ENCODE measurements around the gene AOPEP. TPM values are rescaled to one million over a fixed set of nuclear protein-coding genes. Genes with fewer than 3 reads are reported as not detected.

AOPEP gene
- total and polyA plus RNA-seq, 2 of the 13 experiments (the other 11 are each of a cell fraction or from before 2014, with no cell fraction given) = 22.2 to 41.6 TPM

GRCh38 chr9:94993160-94993820 lies 266.8 kb downstream of the AOPEP start (continued):
- TF ChIP-seq UBTF (CRISPR knock-in tag; IDR thresholded peaks at IDR 0.05) (no peak), IKZF4 (CRISPR knock-in tag; IDR thresholded peaks at IDR 0.05; ENCODE audit: borderline replicate concordance, low read depth, not compliant biosample characterization) (no peak), THYN1 (CRISPR knock-in tag; IDR thresholded peaks at IDR 0.05; ENCODE audit: borderline replicate concordance, low read depth) (no peak), ZFX (CRISPR knock-in tag; IDR thresholded peaks at IDR 0.05; ENCODE audit: low read depth) (no peak), ZNF33B (CRISPR knock-in tag; IDR thresholded peaks at IDR 0.05) (no peak), ZNF432 (CRISPR knock-in tag; IDR thresholded peaks at IDR 0.05; ENCODE audit: borderline replicate concordance) (no peak), KLF12 (CRISPR knock-in tag; IDR thresholded peaks at IDR 0.05; ENCODE audit: borderline replicate concordance) (no peak), ARHGAP35 (CRISPR knock-in tag; IDR thresholded peaks at IDR 0.05; ENCODE audit: borderline replicate concordance) (no peak), ZNF770 (CRISPR knock-in tag; IDR thresholded peaks at IDR 0.05) (no peak), GABPB1 (CRISPR knock-in tag; IDR thresholded peaks at IDR 0.05) (no peak), GTF3A (CRISPR knock-in tag; conservative IDR thresholded peaks at IDR 0.05) (no peak), ZNF260 (CRISPR knock-in tag; IDR thresholded peaks at IDR 0.05; ENCODE audit: borderline replicate concordance, low read depth) (no peak), HCFC1 (IDR thresholded peaks at IDR 0.05; ENCODE audit: low read depth, low read length) (no peak), EZH2 (conservative IDR thresholded peaks at IDR 0.05; ENCODE audit: low read depth, low read length) (no peak), HOXA5 (CRISPR knock-in tag; IDR thresholded peaks at IDR 0.05) (no peak), FOXO1 (CRISPR knock-in tag; IDR thresholded peaks at IDR 0.05) (no peak), CCDC6 (CRISPR knock-in tag; IDR thresholded peaks at IDR 0.05) (no peak), ZBTB1 (CRISPR knock-in tag; IDR thresholded peaks at IDR 0.05; ENCODE audit: borderline replicate concordance) (no peak), ZNF510 (CRISPR knock-in tag; IDR thresholded peaks at IDR 0.05; ENCODE audit: low read depth) (no peak), TEF (CRISPR knock-in tag; IDR thresholded peaks at IDR 0.05) (no peak), ZNF605 (CRISPR knock-in tag; IDR thresholded peaks at IDR 0.05) (no peak), ZNF737 (CRISPR knock-in tag; IDR thresholded peaks at IDR 0.05; ENCODE audit: borderline replicate concordance) (no peak)
